ENCODE results near the gene TRABD2B. TPM values are rescaled to one million over a fixed set of nuclear protein-coding genes. Genes with fewer than 3 reads are reported as not detected.

The TRABD2B gene
- total and polyA plus RNA-seq, 2 of the 13 experiments (the other 11 are each of a cell fraction or from before 2014, with no cell fraction given): 0.04 TPM; not detected in 1

DNA sequence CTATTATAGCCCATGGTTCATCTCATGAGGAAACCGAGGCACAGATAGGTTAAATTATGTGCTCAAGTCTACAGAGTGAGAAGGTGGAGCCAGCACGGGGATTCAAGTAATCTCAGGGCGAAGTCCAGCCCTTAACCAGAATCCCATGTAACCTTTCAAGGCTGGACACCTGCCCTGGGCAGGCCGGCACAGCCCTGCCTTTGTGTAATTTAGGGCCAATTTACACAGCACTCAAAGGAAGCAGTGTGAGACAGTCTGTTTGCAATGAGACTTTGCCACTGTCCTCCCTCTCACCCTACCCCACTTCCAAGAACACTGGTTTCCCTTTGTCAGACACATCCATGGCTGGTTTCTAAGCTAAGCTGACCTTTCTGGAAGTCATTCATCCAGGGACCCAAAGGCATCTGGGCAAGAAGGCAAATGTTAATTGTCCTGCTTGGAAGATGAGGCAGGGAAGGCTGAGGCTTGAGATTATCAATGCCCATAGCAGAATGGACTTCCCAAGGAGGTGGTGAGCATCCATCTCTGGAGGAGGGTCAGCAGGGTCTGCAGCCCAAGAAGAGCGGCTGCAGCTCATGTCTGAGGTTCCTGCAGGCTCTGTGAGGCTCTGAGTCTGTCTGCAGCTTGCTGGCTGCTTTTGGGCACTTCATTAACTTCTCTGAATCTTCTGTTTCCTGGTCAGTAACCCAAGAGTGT, 159.2 kb downstream of the TRABD2B start (continued):
- TF ChIP-seq, protein P1, sequence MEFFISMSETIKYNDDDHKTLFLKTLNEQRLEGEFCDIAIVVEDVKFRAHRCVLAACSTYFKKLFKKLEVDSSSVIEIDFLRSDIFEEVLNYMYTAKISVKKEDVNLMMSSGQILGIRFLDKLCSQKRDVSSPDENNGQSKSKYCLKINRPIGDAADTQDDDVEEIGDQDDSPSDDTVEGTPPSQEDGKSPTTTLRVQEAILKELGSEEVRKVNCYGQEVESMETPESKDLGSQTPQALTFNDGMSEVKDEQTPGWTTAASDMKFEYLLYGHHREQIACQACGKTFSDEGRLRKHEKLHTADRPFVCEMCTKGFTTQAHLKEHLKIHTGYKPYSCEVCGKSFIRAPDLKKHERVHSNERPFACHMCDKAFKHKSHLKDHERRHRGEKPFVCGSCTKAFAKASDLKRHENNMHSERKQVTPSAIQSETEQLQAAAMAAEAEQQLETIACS (CRISPR knock-in tag; IDR thresholded peaks at IDR 0.05): no peak
- TF ChIP-seq KAT7 (CRISPR knock-in tag; IDR thresholded peaks at IDR 0.05; ENCODE audit: borderline replicate concordance): no peak
- peak; percentile 80 for TF ChIP-seq SP5 (CRISPR knock-in tag; IDR thresholded peaks at IDR 0.05; ENCODE audit: borderline replicate concordance, low read depth)
- TF ChIP-seq ZNF496 (CRISPR knock-in tag; IDR thresholded peaks at IDR 0.05; ENCODE audit: insufficient replicate concordance): no peak
- TF ChIP-seq, protein P2, sequence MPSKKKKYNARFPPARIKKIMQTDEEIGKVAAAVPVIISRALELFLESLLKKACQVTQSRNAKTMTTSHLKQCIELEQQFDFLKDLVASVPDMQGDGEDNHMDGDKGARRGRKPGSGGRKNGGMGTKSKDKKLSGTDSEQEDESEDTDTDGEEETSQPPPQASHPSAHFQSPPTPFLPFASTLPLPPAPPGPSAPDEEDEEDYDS (CRISPR knock-in tag; IDR thresholded peaks at IDR 0.05): peak; percentile 34; the same call in 1 of the 2 replicates
- no peak for TF ChIP-seq DNMT1 (CRISPR knock-in tag; IDR thresholded peaks at IDR 0.05)
- TF ChIP-seq, protein P3, sequence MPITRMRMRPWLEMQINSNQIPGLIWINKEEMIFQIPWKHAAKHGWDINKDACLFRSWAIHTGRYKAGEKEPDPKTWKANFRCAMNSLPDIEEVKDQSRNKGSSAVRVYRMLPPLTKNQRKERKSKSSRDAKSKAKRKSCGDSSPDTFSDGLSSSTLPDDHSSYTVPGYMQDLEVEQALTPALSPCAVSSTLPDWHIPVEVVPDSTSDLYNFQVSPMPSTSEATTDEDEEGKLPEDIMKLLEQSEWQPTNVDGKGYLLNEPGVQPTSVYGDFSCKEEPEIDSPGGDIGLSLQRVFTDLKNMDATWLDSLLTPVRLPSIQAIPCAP (CRISPR knock-in tag; IDR thresholded peaks at IDR 0.05; ENCODE audit: low read depth): no peak
- TF ChIP-seq, protein P4, sequence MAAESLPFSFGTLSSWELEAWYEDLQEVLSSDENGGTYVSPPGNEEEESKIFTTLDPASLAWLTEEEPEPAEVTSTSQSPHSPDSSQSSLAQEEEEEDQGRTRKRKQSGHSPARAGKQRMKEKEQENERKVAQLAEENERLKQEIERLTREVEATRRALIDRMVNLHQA (CRISPR knock-in tag; IDR thresholded peaks at IDR 0.05): no peak
- TF ChIP-seq, protein P5, sequence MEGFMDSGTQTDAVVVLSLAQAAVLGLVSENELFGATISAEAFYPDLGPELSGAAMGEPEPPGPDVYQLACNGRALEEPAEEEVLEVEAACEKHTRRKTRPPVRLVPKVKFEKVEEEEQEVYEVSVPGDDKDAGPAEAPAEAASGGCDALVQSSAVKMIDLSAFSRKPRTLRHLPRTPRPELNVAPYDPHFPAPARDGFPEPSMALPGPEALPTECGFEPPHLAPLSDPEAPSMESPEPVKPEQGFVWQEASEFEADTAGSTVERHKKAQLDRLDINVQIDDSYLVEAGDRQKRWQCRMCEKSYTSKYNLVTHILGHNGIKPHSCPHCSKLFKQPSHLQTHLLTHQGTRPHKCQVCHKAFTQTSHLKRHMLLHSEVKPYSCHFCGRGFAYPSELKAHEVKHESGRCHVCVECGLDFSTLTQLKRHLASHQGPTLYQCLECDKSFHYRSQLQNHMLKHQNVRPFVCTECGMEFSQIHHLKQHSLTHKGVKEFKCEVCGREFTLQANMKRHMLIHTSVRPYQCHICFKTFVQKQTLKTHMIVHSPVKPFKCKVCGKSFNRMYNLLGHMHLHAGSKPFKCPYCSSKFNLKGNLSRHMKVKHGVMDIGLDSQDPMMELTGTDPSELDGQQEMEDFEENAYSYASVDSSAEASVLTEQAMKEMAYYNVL (CRISPR knock-in tag; IDR thresholded peaks at IDR 0.05; ENCODE audit: borderline replicate concordance): peak; percentile 91
- TF ChIP-seq ZC3H4 (CRISPR knock-in tag; IDR thresholded peaks at IDR 0.05; ENCODE audit: borderline replicate concordance): no peak
- TF ChIP-seq, protein P6, sequence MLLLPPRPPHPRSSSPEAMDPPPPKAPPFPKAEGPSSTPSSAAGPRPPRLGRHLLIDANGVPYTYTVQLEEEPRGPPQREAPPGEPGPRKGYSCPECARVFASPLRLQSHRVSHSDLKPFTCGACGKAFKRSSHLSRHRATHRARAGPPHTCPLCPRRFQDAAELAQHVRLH (CRISPR knock-in tag; IDR thresholded peaks at IDR 0.05; ENCODE audit: borderline replicate concordance, low read depth): no peak
- TF ChIP-seq, protein P7, sequence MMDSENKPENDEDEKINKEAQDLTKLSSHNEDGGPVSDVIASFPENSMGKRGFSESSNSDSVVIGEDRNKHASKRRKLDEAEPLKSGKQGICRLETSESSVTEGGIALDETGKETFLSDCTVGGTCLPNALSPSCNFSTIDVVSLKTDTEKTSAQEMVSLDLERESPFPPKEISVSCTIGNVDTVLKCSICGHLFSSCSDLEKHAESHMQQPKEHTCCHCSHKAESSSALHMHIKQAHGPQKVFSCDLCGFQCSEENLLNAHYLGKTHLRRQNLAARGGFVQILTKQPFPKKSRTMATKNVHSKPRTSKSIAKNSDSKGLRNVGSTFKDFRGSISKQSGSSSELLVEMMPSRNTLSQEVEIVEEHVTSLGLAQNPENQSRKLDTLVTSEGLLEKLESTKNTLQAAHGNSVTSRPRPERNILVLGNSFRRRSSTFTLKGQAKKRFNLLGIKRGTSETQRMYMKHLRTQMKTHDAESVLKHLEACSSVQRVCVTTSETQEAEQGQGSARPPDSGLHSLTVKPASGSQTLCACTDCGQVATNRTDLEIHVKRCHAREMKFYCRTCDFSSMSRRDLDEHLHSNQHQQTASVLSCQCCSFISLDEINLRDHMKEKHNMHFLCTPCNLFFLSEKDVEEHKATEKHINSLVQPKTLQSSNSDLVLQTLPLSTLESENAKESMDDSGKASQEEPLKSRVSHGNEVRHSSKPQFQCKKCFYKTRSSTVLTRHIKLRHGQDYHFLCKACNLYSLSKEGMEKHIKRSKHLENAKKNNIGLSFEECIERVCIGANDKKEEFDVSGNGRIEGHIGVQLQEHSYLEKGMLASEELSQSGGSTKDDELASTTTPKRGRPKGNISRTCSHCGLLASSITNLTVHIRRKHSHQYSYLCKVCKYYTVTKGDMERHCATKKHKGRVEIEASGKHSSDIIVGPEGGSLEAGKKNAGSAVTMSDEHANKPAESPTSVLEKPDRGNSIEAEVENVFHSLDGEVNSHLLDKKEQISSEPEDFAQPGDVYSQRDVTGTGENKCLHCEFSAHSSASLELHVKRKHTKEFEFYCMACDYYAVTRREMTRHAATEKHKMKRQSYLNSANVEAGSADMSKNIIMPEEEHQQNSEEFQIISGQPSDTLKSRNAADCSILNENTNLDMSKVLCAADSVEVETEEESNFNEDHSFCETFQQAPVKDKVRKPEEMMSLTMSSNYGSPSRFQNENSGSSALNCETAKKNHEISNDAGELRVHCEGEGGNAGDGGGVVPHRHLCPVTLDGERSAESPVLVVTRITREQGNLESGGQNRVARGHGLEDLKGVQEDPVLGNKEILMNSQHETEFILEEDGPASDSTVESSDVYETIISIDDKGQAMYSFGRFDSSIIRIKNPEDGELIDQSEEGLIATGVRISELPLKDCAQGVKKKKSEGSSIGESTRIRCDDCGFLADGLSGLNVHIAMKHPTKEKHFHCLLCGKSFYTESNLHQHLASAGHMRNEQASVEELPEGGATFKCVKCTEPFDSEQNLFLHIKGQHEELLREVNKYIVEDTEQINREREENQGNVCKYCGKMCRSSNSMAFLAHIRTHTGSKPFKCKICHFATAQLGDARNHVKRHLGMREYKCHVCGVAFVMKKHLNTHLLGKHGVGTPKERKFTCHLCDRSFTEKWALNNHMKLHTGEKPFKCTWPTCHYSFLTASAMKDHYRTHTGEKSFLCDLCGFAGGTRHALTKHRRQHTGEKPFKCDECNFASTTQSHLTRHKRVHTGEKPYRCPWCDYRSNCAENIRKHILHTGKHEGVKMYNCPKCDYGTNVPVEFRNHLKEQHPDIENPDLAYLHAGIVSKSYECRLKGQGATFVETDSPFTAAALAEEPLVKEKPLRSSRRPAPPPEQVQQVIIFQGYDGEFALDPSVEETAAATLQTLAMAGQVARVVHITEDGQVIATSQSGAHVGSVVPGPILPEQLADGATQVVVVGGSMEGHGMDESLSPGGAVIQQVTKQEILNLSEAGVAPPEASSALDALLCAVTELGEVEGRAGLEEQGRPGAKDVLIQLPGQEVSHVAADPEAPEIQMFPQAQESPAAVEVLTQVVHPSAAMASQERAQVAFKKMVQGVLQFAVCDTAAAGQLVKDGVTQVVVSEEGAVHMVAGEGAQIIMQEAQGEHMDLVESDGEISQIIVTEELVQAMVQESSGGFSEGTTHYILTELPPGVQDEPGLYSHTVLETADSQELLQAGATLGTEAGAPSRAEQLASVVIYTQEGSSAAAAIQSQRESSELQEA (CRISPR knock-in tag; IDR thresholded peaks at IDR 0.05; ENCODE audit: not compliant biosample characterization): peak; percentile 4
- 0 out of 2 replicates have a peak, but pooled peaks have one; percentile 40 for TF ChIP-seq ZNF749 (CRISPR knock-in tag; IDR thresholded peaks at IDR 0.05; ENCODE audit: borderline replicate concordance)
- 0 out of 2 replicates have a peak, but pooled peaks have one; percentile 64 for TF ChIP-seq MEIS2 (CRISPR knock-in tag; IDR thresholded peaks at IDR 0.05)
